SK-N-MC (cell line): ENCODE data around the gene CPA4.

Experiments
- DNase-seq: peaks from one replicate; pipeline ENCODE4 v3.0.0-alpha.2; 2011; ENCODE audit warnings: low read depth, low spot score
- H3K27ac ChIP-seq: fragments of 200-600 bp; sonication (generic); 2 replicates; pipeline ENCODE4 v1.5.1; 2016; ENCODE audit warnings: mixed run types
- H3K36me3 ChIP-seq: fragments of 200-600 bp; sonication (generic); 2 replicates; pipeline ENCODE4 v1.6.1; 2017; ENCODE audit warnings: antibody characterized with exemption, low read length, mixed read lengths; ENCODE audit not compliant: insufficient read depth
- H3K4me3 ChIP-seq: fragments of 200-600 bp; sonication (generic); 2 replicates; pipeline ENCODE4 v1.5.1; 2016
- H3K9ac ChIP-seq: fragments of 200-600 bp; sonication (generic); 2 replicates; pipeline ENCODE4 v1.8.0; 2017; ENCODE audit warnings: mixed run types, mixed read lengths; ENCODE audit not compliant: insufficient read length
- H3K9me3 ChIP-seq: fragments of 200-600 bp; sonication (generic); 2 replicates; pipeline ENCODE4 v1.6.1; 2017; ENCODE audit warnings: low read depth, mild to moderate bottlenecking, antibody characterized with exemption, low read length, moderate library complexity, mixed read lengths
- EZH2 ChIP-seq: fragments of 200-600 bp; sonication (generic); IDR thresholded peaks from one replicate; pipeline ENCODE4 v1.6.1; 2017; ENCODE audit warnings: antibody characterized with exemption
- FOXP2 ChIP-seq: optimal IDR thresholded peaks from 2 replicates; pipeline ENCODE3; 2011; ENCODE audit warnings: mild to moderate bottlenecking, moderate library complexity; ENCODE audit not compliant: insufficient read depth; ENCODE audit errors: extremely low read length, control extremely low read depth
- POLR2AphosphoS5 ChIP-seq: IDR thresholded peaks from 2 replicates; pipeline ENCODE4 v1.6.1; 2012; ENCODE audit warnings: mild to moderate bottlenecking, low read depth, low read length, borderline replicate concordance

Gene CPA4

DNA sequence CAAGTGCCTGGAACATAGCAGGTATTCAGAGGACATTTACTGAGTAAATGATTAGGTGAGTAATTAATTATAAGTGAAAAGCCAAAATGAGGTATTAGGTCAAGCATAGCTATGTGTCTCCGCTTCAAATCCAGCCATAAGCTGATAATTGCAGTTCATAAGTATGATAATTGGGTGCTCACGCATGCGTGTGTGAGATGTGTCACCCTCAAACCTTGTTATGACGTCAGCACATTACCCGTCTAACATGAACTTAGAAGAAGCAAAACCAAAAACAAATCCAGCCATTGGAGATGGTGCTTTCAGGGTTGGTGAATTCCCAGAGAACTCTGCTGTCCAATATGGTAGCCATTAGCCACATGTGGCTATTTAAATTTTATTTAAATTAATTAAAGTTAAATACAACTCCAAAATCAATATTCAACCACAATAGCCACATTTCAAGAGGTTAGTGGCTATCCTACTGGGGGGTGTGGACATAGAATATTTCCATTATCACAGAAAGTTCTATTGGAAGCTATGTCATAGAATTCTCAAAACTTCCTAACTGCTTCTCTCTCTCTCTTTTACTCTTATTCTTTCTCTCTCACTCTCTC is 51.4 kb downstream of the CPA4 start, which contains the start of gene CPA5:
TSS of gene CPA5 (plus strand) at position 546 of the 596 bp plus-strand sequence. CDS start 1,670 bp downstream, outside the sequence.
- H3K9me3 ChIP-seq: no peaks in the 10 kb centered on the region
- H3K4me3 ChIP-seq: no peak within 1 kb of the TSS
- TF ChIP-seq EZH2: no peak
- TF ChIP-seq FOXP2: no peak
- no peak for TF ChIP-seq POLR2AphosphoS5
- H3K27ac ChIP-seq: no peak within 1 kb of the TSS
- DNase-seq: no peak
- H3K9ac ChIP-seq: no peak within 1 kb of the TSS
- H3K36me3 ChIP-seq: no peaks in the 10 kb centered on the region

DNA sequence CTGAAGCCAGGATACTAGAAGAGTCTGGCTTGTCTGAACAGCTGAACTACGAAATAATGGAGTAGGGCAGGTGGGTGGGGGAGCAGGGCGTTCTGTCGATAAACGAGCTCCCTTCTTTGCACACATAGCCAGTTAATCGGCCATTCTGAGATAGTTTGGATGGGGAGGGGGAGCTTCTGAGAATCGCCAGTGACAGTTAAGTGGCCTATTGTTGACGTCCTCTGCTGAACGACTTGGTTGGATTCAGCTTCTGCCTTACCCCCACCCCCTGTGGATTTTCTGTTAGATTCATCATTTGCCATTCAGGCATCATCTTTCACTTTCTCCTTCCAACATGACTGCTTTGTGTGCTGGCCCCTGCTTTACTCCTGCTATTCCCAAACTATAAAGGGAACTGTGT is 52.2 kb downstream of the CPA4 start:
- DNase-seq: no peak
- H3K9me3 ChIP-seq: no peaks in the 10 kb centered on the region
- H3K27ac ChIP-seq: no peak overlapping the region
- no peak for TF ChIP-seq POLR2AphosphoS5
- TF ChIP-seq EZH2: no peak
- no peak for TF ChIP-seq FOXP2
- no peak overlapping the region for H3K9ac ChIP-seq
- no peak overlapping the region for H3K4me3 ChIP-seq
- no peaks in the 10 kb centered on the region for H3K36me3 ChIP-seq

DNA sequence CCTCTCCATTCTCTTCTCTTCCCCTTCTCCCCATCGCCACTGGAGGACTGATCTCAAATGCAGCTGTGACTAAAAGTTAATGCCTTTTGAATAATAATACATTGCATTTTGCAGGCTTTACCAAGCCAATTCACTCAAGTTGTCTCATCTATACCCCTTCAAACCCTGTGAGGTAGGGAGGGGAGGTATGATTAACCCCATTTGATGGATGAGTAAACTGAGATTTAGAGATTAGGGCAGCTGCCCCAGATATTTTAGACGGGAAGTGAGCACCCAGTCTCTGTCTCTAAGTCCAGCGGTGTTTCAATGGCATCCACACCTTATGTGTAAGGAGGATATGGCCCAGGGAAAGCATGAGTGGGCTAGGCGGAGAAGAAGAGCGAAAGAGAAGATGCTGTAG is 52.8 kb downstream of the CPA4 start:
- DNase-seq: no peak
- no peaks in the 10 kb centered on the region for H3K36me3 ChIP-seq
- H3K4me3 ChIP-seq: no peak overlapping the region
- no peaks in the 10 kb centered on the region for H3K9me3 ChIP-seq
- H3K9ac ChIP-seq: no peak overlapping the region
- no peak overlapping the region for H3K27ac ChIP-seq
- TF ChIP-seq EZH2: no peak

DNA sequence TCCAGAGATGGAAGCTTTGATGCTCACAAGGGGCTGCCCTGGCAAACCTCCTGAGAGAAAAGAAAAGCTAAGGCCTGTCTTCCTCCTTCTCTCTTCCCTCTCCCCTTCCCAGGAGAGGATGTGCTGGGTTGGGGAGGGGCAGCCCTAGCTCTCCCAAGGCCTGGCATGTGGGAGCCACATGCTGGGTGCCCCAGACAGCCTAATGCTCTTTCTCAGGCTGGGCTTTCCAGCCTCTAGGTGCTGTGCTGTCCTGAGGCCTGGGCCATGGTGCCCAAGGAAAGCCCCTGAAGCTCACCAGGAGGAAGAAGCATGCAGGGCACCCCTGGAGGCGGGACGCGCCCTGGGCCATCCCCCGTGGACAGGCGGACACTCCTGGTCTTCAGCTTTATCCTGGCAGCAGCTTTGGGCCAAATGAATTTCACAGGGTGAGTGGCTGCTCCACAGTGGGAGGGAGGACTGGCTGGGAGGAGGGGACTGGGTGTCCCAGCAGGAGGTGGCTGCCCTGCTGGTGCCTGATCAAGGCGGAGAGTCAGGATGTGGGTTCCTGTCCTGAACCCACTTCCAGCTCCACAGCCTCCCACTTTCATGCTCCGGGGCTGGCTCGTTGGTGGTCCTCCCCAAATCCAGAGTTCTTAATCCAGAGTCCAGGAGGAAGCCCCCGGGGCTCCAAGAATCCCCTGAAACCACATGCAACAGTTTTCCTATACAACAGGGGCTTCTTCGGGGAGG is 53.4 kb downstream of the CPA4 start:
- Histone ChIP-seq H3K9me3 (no peaks in the 10 kb centered on the region), H3K9ac (no peak overlapping the region), H3K27ac (no peak overlapping the region), H3K36me3 (no peaks in the 10 kb centered on the region), H3K4me3 (no peak overlapping the region)
- DNase-seq: no peak
- TF ChIP-seq FOXP2: no peak
- no peak for TF ChIP-seq POLR2AphosphoS5
- TF ChIP-seq EZH2: no peak

DNA sequence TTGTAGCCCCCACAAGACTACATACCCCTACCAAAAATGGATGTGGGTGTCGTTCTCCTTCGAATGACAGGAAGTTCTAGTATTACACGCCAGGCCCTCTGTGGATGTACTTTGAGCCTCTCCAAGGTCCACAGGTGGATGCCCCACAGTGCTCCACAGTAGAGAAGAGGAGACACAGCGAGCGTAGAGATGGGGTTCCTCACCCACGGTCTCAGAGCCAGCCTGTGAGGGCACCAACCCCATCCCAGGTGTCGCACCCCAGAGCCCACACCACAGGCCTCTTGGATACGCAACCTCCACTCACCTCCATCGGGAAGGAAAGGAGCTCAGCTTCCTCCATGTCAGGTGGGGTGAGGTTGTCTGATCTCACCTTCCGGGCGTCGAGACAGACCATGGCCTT is 54.0 kb downstream of the CPA4 start:
- DNase-seq: no peak

DNA sequence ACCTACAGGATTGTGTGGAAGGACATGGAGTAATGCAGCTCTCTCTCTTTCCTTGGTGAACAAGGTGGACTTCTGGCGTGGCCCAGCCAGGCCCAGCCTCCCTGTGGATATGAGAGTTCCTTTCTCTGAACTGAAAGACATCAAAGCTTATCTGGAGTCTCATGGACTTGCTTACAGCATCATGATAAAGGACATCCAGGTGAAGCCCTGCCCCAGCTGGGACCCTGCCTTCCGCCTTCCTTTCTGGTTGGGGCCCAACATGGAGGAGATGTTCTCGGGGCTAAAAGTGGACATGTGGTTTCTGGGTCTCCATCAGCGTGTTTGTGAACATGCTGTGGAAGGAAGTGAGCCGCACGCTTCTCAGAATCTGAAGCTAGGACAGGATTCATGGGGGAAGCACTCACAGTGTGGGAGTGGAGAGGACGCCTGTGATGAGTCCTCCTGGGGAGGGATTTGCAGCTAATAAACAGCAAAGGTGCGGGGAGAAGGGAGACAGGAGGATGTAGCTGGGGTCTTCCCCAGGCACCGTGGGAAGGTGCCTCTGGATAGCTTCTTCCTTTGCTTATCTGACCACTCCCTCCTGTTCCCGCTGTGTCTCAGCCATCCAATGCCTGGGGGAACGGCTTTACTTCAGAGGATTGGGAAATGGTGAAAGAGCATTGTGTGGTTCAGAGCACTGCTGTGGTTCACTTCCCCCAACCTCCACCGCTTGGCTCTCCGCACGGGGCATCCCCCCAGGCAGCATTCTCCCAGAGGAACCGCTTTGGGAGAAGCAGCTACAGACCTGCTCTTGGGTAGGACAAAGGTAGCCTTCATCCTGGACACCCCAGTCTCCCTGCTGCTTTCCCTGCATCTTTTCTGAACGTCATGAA is 57.2 kb downstream of the CPA4 start:
- no peak for DNase-seq
- TF ChIP-seq FOXP2 (no peak), EZH2 (no peak), POLR2AphosphoS5 (no peak)

More for the DNA sequence above, 54.0 kb downstream of the CPA4 start:
- TF ChIP-seq EZH2: no peak
- no peak for TF ChIP-seq FOXP2
- no peak for TF ChIP-seq POLR2AphosphoS5
- no peaks in the 10 kb centered on the region for H3K9me3 ChIP-seq
- no peaks in the 10 kb centered on the region for H3K36me3 ChIP-seq
- no peak overlapping the region for H3K4me3 ChIP-seq
- H3K27ac ChIP-seq: no peak overlapping the region
- no peak overlapping the region for H3K9ac ChIP-seq

DNA sequence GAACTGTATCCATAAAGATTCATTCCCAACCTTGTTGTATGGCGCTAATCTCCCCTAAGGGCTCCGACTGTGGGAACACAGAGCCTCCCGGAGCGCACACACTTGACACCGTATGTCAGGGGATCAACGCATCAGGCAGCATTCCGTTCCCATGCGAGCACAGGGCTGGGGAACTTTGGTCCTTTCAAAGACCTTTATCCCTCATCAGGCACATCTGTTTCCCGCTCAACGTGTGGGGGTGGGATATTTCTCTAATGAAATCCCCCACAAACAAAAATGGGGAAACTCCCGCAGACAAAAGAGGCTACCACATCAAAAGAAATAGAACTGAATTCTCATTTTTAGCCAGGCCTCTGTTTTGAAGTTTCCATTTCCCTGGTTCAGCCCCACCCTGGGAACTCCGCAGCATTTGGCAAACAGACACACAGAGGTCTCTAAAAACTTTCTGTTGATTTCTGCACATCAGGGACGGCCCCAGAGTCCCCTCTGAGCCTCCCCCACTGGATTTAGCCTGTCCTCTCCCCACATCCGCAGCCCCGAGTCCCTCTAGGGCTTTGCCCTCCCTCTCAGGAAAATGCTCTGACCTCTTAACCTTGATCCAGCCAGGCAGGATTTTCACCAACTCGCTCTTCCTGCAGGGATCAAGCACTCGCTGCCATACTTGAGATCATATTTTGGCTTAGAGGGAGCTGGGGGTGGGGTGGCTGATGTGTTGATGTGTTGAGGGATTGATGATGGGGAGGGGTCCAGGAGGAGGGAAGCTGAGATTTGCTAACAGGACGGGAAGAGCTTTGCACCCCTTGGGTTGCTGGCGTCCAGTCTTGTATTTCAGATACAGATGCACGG is 58.2 kb downstream of the CPA4 start:
- no peaks in the 10 kb centered on the region for H3K36me3 ChIP-seq
- H3K9me3 ChIP-seq: no peaks in the 10 kb centered on the region
- no peak overlapping the region for H3K9ac ChIP-seq
- peak overlapping the region; percentile 24; the same call in 1 of the 2 replicates for H3K4me3 ChIP-seq
- no peak overlapping the region for H3K27ac ChIP-seq
- DNase-seq: no peak
- no peak for TF ChIP-seq FOXP2

More for the DNA sequence above, 57.2 kb downstream of the CPA4 start:
- H3K27ac ChIP-seq: no peak overlapping the region
- no peaks in the 10 kb centered on the region for H3K36me3 ChIP-seq
- H3K9me3 ChIP-seq: no peaks in the 10 kb centered on the region
- peak overlapping the region; percentile 24; the same call in 1 of the 2 replicates for H3K4me3 ChIP-seq
- H3K9ac ChIP-seq: no peak overlapping the region

DNA sequence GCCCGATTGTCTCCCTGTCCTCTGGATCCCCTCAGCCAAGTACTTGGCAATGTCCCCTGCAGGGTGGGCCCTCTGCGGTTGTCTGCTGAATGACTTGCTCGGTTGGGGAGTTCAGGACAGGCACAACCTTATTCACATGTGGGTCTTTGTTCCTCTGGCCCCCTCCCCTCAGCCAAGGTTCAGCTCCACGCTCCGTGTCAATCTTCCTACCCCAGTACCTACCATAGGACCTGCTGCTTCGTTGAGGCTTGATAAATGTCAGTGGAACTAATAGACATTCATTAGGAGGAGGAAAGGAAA is 58.8 kb downstream of the CPA4 start:
- no peaks in the 10 kb centered on the region for H3K9me3 ChIP-seq
- no peak overlapping the region for H3K9ac ChIP-seq
- H3K4me3 ChIP-seq: no peak overlapping the region
- no peaks in the 10 kb centered on the region for H3K36me3 ChIP-seq
- no peak overlapping the region for H3K27ac ChIP-seq
- TF ChIP-seq EZH2 (no peak), POLR2AphosphoS5 (no peak), FOXP2 (no peak)
- DNase-seq: no peak
